ENCODE data around the gene DAB2IP. TPM values are rescaled to one million over a fixed set of nuclear protein-coding genes. Genes with fewer than 3 reads are reported as not detected.

Gene DAB2IP
- total RNA-seq, 3 donors from 2014 or later, result 109 to 157 (median 111) TPM

- Histone ChIP-seq H3K36me3 (ENCODE audit: low read depth) (no peaks in the 10 kb centered on the region), H3K4me3 (no peak overlapping the region), H3K4me1 (ENCODE audit: low read depth) (peaks cover 51% of the 10 kb centered on the region), H3K9me3 (no peaks in the 10 kb centered on the region)
- ATAC-seq (no peak), DNase-seq (no peak)
- no peak for TF ChIP-seq CTCF (IDR thresholded peaks at IDR 0.05)
- intact Hi-C loops (cut with DNase I, micrococcal nuclease), result loop anchor here in 1 of 2 donors (10.0 kb wide), 1 partner anchor 1255 kb away; no protein-coding TSS in a partner anchor
Measured at GRCh38 chr9:121729769-121730562, 78.5 kb downstream of the DAB2IP start.

- no peak for TF ChIP-seq CTCF (IDR thresholded peaks at IDR 0.05)
- ATAC-seq (no peak), DNase-seq (no peak)
- intact Hi-C loops (cut with DNase I, micrococcal nuclease), result no loop called here
- no peaks in the 10 kb centered on the region for H3K9me3 ChIP-seq
- peaks cover 61% of the 10 kb centered on the region for H3K4me1 ChIP-seq (ENCODE audit: low read depth)
- no peaks in the 10 kb centered on the region for H3K36me3 ChIP-seq (ENCODE audit: low read depth)
- H3K4me3 ChIP-seq, result no peak overlapping the region
Measured at GRCh38 chr9:121731090-121731489, 79.7 kb downstream of the DAB2IP start.

GRCh38 chr9:121731919-121732318, 80.5 kb downstream of the DAB2IP start:
- no peaks in the 10 kb centered on the region for H3K9me3 ChIP-seq
- intact Hi-C loops (cut with DNase I, micrococcal nuclease), result no loop called here
- no peak for TF ChIP-seq CTCF (IDR thresholded peaks at IDR 0.05)
- DNase-seq, result peak in 2 of 3 donors; percentile 54 to 76
- H3K4me3 ChIP-seq, result no peak overlapping the region
- H3K4me1 ChIP-seq (ENCODE audit: low read depth), result peaks cover 65% of the 10 kb centered on the region
- no peaks in the 10 kb centered on the region for H3K36me3 ChIP-seq (ENCODE audit: low read depth)
- ATAC-seq, result no peak

- no peak overlapping the region for H3K4me3 ChIP-seq
- no peaks in the 10 kb centered on the region for H3K9me3 ChIP-seq
- no peaks in the 10 kb centered on the region for H3K36me3 ChIP-seq (ENCODE audit: low read depth)
- H3K4me1 ChIP-seq (ENCODE audit: low read depth), result peaks cover 69% of the 10 kb centered on the region
- ATAC-seq, result no peak
- intact Hi-C loops (cut with DNase I, micrococcal nuclease), result no loop called here
- no peak for TF ChIP-seq CTCF (IDR thresholded peaks at IDR 0.05)
- DNase-seq, result no peak
Measured at GRCh38 chr9:121732389-121732788, 81.0 kb downstream of the DAB2IP start.

GRCh38 chr9:121732886-121733285, 81.5 kb downstream of the DAB2IP start:
- ATAC-seq, result no peak
- DNase-seq, result no peak
- Histone ChIP-seq H3K9me3 (no peaks in the 10 kb centered on the region), H3K4me3 (no peak overlapping the region), H3K36me3 (ENCODE audit: low read depth) (no peaks in the 10 kb centered on the region), H3K4me1 (ENCODE audit: low read depth) (peaks cover 69% of the 10 kb centered on the region)
- intact Hi-C loops (cut with DNase I, micrococcal nuclease), result no loop called here
- TF ChIP-seq CTCF (IDR thresholded peaks at IDR 0.05), result no peak
